Left lung (tissue), 10 donors: ENCODE measurements around the gene ISYNA1. TPM values are rescaled to one million over a fixed set of nuclear protein-coding genes. Genes with fewer than 3 reads are reported as not detected.

ENCODE experiments used
- ATAC-seq: fragments of 200-7000 bp; cut with Tn5 transposase; one replicate; pipeline ENCODE4 v1.9.1; 2020; ENCODE audit warnings: moderate library complexity
- DNase-seq, 4 donors: peaks; one replicate each; pipeline ENCODE4 v3.0.0-alpha.2; 2013 to 2020
- H3K27ac ChIP-seq, 2 donors: fragments of 200-600 bp; sonication (generic) in 1 of 2; one replicate each; pipeline versions ENCODE4 v1.5.0 to v1.8.0; 2020 to 2021
- H3K27me3 ChIP-seq, 2 donors: fragments of 200-600 bp; sonication (generic) in 1 of 2; one replicate each; pipeline versions ENCODE4 v1.5.0 to v1.8.0; 2020 to 2021
- H3K36me3 ChIP-seq, 2 donors: fragments of 200-600 bp; sonication (generic) in 1 of 2; one replicate each; pipeline versions ENCODE4 v1.5.0 to v1.8.0; 2020 to 2021
- H3K4me1 ChIP-seq, 2 donors: fragments of 200-600 bp; one replicate each; pipeline ENCODE4 v1.8.0; 2021
- H3K4me3 ChIP-seq, 2 donors: fragments of 200-600 bp; sonication (generic) in 1 of 2; one replicate each; pipeline versions ENCODE4 v1.5.0 to v1.8.0; 2020 to 2021; ENCODE audit warnings: mild to moderate bottlenecking in 1 of 2
- H3K9me3 ChIP-seq, 2 donors: fragments of 200-600 bp; sonication (generic) in 1 of 2; one replicate each; pipeline versions ENCODE4 v1.5.0 to v1.8.0; 2020 to 2021
- intact Hi-C, 2 donors: fragments of 100-400 bp; cut with DNase I; formaldehyde crosslinking; loops; one replicate each; pipeline versions ENCODE4 v1.11.2 to v1.14.2; 2022
- polyA plus RNA-seq, 6 donors: library from polyadenylated mRNA; unstranded; fragments of 120-200 nt; gene quantifications; one replicate each; pipeline ENCODE4 v1.2.1, GENCODE V29; 2013; ENCODE audit not compliant: insufficient read length in 6 of 6
- total RNA-seq, 2 donors: library from RNA; stranded (reverse); fragmentation: NEBNext Ultra II Directional; extraction: Animal tissue kit (Norgen Biotek cat#: 25700); gene quantifications; one replicate each; pipeline ENCODE4 v1.2.1, GENCODE V29; 2021
- TF ChIP-seq, protein P1 (sequence below), 2 donors: fragments of 200-600 bp; sonication (generic) in 1 of 2; IDR thresholded peaks; one replicate each; pipeline versions ENCODE4 v1.5.0 to v1.8.0; 2021; ENCODE audit warnings: antibody characterized with exemption in 2 of 2
- donor health status: DM: no; HTN: yes; CAD: no.
- donor health status: DM: no; HTN: no; CAD: no.

The ISYNA1 gene
- total and polyA plus RNA-seq, 8 donors = 22.8 to 159 (median 119) TPM

DNA sequence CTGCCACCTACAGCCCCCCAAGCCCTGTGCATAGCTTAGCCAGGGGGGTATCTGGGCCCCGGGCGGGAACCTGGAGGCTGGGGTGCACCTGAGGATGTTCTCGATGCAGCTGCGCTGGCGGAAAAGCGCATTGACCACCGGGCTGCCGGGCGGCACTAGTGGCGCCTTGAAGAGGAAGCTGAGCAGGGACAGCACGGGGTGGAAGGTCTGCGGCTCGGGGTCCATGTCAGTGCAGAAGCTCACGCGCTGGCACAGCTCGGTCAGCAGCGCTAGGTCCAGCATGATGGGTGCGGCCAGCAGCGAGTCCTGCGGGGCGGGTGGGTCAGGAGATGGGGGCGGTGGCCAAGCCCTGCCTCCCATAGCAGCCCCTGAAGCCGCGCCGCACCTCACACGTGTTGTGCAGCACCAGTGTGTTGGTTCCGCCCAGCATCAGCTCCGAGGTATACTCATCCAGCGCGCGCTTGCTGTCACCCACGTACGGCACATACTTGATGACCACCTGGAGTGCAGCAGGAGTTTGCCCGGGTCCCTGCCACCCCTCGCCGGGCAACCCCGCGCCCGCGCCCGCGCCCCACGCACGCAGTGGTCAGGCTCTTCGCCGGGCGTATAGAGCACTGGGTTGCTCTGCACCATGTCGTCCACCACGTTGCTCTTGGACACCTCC, 2.6 kb downstream of the ISYNA1 start:
- intact Hi-C loops = no loop called here
- Histone ChIP-seq H3K36me3 (peaks cover 0 to 12% of the 10 kb centered on the region in 2 donors), H3K4me1 (peaks cover 11 to 55% of the 10 kb centered on the region in 2 donors)

GRCh38 chr19:18434411-18435175, 3.3 kb downstream of the ISYNA1 start:
- ATAC-seq (no peak), DNase-seq (peak in 1 of 4 donors; percentile 65)
- TF ChIP-seq, protein P1, sequence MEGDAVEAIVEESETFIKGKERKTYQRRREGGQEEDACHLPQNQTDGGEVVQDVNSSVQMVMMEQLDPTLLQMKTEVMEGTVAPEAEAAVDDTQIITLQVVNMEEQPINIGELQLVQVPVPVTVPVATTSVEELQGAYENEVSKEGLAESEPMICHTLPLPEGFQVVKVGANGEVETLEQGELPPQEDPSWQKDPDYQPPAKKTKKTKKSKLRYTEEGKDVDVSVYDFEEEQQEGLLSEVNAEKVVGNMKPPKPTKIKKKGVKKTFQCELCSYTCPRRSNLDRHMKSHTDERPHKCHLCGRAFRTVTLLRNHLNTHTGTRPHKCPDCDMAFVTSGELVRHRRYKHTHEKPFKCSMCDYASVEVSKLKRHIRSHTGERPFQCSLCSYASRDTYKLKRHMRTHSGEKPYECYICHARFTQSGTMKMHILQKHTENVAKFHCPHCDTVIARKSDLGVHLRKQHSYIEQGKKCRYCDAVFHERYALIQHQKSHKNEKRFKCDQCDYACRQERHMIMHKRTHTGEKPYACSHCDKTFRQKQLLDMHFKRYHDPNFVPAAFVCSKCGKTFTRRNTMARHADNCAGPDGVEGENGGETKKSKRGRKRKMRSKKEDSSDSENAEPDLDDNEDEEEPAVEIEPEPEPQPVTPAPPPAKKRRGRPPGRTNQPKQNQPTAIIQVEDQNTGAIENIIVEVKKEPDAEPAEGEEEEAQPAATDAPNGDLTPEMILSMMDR (IDR thresholded peaks at IDR 0.05) = no peak
- Histone ChIP-seq H3K27ac (no peak overlapping the region), H3K9me3 (no peaks in the 10 kb centered on the region), H3K27me3 (peaks cover 0 to 64% of the 10 kb centered on the region in 2 donors), H3K36me3 (peaks cover 0 to 12% of the 10 kb centered on the region in 2 donors), H3K4me1 (peaks cover 13 to 62% of the 10 kb centered on the region in 2 donors), H3K4me3 (no peak overlapping the region)
- intact Hi-C loops = no loop called here

More for the DNA sequence above, 2.6 kb downstream of the ISYNA1 start:
- no peak overlapping the region for H3K27ac ChIP-seq
- no peak overlapping the region for H3K4me3 ChIP-seq
- H3K9me3 ChIP-seq = no peaks in the 10 kb centered on the region
- TF ChIP-seq, protein P1 (IDR thresholded peaks at IDR 0.05) = no peak
- DNase-seq (no peak), ATAC-seq (no peak)
- H3K27me3 ChIP-seq = peaks cover 0 to 60% of the 10 kb centered on the region in 2 donors

DNA sequence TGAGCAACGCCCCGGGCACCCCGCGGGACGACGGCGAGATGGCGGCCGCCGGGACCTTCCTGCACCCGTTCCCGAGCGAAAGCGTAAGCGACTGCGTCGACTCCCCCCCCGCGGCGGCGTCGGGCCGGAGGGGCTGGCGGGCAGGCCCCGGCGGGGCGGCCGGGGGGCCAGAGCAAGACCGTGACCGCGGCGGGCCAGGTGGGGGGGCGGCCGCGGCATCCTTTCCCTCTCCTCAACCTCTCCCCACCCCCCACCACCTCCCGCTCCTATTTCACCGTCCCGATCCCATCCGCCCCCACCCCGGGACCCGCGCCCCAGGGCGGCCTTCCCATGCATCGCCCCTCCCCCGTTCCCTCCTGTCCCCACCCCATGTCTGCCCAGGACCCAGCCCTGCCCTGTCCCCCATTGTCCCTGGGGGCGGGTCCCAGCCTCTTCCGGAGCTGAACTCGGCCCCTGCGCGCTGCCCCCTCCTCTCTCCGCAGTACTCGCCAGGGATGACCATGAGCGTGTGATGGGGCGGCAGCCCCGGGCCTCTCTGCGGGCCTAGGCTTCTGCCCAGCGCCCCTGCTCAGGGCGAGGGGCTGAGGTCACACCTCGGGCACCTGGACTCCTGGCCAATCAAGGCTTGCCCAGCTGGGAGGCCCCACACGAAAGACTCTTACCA, 4.1 kb downstream of the ISYNA1 start:
- Histone ChIP-seq H3K36me3 (peaks cover 0 to 12% of the 10 kb centered on the region in 2 donors), H3K27ac (peak overlapping the region in 1 of 2 donors; percentile 19), H3K9me3 (no peaks in the 10 kb centered on the region), H3K4me1 (peaks cover 19 to 63% of the 10 kb centered on the region in 2 donors), H3K27me3 (peaks cover 0 to 65% of the 10 kb centered on the region in 2 donors), H3K4me3 (peak overlapping the region; percentile 36 to 37)
- intact Hi-C loops = no loop called here
- DNase-seq (peak in 1 of 4 donors; percentile 65), ATAC-seq (no peak)
- TF ChIP-seq, protein P1 (IDR thresholded peaks at IDR 0.05) = no peak

- Histone ChIP-seq H3K36me3 (peaks cover 0 to 15% of the 10 kb centered on the region in 2 donors), H3K4me3 (peak overlapping the region; percentile 36 to 37), H3K27ac (peak overlapping the region in 1 of 2 donors; percentile 19), H3K4me1 (peaks cover 15 to 63% of the 10 kb centered on the region in 2 donors), H3K27me3 (peaks cover 0 to 61% of the 10 kb centered on the region in 2 donors), H3K9me3 (no peaks in the 10 kb centered on the region)
- intact Hi-C loops = no loop called here
- ATAC-seq (peak; percentile 1), DNase-seq (peak in 2 of 4 donors; percentile 35 to 64)
- TF ChIP-seq, protein P1 (IDR thresholded peaks at IDR 0.05) = no peak
Observed at GRCh38 chr19:18433015-18433691, 4.8 kb downstream of the ISYNA1 start.
